HG02938 (cell line): ENCODE data around the gene SENP2.
"Not testable (repeated sequence)": the region's sequence is repeated elsewhere in the genome, so short reads cannot be mapped to it uniquely, and the experiment has no call there.

ENCODE experiments used
- ATAC-seq: cut with Tn5 transposase; IDR thresholded peaks from one replicate; pipeline ENCODE4 v1.9.1; 2021; ENCODE audit warnings: mild to moderate bottlenecking, moderate library complexity; ENCODE audit not compliant: unreplicated experiment

Gene SENP2

DNA sequence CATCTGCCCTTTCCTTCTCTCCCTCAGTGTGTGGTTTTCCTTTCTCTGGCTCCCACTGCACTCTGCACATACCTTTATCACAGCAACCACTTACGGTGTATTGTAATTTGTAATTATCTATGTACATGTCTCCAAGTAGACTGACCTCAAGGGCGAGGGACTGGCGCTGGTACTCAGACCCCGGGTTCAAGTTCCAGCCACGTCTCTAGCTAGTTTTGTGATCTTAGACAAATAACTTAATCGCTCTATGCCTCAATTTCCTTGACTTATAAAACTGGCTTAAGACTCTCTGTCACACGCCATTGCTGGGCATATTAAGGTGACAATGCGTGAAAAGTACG is 607 bp upstream of the SENP2 start:
- ATAC-seq = no peak

DNA sequence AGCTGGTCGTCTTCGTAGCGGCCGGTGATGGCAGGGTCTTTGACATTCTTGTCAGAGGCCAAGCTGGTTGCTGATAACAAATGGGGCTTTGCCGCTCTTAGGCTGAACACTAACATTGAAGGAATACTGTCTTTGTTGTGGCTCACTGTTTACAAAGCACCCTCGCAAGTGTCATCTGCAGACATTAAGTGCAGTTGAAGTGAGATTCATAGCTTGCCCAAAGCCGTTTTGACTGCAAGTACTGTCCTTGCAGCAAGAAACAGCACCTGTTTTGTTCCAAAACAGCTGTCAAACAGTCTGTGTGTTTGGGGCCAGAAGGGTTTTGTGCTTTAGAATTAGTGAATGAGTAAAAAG is 568 bp downstream of the SENP2 start:
- no peak for ATAC-seq

DNA sequence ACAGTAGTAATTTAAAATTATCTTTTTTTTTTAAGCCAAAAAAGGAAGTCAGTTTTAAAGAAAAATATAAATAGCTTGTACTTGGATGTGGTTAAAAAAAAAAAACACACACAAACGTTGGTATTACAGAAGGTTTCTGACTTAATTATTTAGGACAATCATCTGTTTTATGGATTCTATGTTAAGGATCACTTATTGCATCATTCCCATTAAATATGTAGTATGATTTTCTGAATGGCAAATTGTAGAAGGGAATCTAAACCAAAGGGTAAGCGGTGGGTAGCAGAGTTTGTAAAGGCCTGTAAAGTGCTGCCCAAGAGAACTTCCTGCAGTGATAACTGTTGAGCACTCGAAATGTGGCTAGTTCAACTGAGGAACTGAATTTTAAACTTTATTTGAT is 8.0 kb downstream of the SENP2 start:
- no peak for ATAC-seq

DNA sequence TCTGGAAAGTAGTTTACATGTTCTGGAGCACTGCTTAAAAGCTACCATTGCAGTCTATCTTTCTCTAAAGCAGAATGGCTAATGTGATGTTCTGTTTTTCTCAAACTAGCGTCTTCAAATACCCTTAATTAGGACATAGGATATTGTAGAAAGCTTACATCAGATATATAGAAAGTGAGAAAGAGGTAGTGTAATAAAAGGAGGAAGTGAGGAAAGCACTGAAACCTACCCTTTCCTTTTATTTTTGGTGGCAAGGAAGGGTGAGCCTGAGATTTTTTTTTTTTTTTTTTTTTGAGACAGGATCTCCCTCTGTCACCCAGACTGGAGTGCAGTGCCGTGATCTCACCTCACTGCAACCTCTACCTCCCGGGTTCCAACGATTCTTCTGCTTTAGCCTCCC is 9.4 kb downstream of the SENP2 start:
- no peak for ATAC-seq

DNA sequence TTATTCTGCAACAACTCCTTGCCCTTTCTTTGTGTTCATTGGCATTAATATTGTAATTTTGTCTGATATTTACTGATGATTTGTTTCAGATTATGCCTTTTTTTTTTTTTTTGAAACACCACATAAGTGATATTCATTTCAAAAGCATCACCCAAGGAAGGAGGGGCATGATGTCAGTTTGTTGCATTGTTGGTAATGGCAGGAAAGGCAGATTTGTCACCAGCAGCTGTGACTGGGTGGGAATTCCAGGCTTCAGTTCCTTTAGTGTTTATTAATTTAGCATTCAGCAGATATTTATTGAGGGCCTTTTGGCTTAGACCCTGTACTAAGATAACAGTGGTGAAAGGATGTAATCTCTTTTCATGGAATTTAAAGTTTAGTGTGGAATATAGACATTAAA is 19.5 kb downstream of the SENP2 start:
- no peak for ATAC-seq

DNA sequence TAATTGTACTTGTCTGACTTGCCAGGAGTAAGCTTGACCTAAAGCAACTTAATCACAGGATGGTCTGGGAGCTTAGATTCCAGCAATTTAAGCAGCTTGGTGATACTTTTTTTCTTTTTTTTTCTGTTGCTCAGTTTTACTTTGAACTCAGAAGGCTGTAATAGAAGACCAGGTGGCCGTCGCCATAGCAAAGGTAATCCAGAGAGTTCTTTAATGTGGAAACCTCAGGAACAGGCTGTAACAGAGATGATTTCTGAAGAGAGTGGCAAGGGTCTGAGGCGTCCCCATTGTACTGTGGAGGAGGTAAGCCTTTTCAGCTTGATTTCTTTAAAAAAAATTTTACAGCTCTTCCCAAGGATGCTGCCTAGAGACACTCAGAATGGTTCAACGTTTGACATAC is 20.1 kb downstream of the SENP2 start:
- ATAC-seq = no peak

DNA sequence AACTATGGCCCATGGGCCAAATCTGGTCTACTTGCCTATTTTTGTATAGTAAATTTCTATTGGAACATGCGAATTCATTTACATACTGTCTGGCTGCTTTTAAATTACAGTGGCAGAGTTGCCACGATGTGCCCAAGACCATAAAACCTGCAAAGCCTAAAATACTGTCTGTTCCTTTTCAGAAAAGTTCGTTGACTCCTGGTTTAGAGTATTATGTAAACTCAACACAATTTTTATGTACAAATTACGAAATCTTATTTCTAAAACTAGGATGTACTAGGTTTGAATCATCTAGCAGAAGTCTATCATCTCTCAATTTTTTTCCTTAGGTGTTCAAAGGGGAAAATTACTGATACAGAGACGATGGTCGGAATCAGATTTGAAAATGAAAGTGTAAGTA is 26.9 kb downstream of the SENP2 start:
- ATAC-seq = no peak

DNA sequence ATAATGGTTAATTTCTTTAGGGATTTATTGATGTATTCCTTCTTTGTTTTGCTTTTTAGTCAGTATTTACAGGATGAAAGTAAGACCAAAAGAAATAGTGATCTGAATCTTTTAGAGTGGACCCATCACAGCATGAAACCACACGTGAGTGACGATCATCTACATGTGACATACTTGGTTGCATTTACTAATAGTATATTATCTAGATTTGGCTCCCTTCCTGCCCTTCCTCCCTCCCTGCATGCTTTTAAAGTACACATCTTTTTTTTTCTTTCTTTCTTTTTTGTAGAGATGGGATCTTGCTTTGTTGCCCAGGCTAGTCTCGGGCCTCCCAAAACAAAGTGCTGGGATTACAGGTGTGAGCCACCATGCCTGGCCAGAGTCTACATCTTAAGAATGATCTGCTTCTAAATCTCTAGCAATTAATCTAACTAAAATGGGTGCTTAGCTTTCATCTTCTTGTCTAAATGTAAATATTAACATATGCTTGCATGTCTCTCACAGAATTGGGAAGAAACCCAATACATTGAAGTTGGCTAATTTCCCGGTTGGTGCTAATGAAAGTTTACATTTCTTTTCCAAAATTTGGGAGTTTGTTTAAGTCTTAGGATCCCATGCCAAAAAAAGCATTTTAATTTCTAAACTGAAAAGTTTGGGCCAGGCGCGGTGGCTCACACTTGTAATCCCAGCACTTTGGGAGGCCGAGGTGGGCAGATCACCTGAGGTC is 38.0 kb downstream of the SENP2 start:
- no peak for ATAC-seq

DNA sequence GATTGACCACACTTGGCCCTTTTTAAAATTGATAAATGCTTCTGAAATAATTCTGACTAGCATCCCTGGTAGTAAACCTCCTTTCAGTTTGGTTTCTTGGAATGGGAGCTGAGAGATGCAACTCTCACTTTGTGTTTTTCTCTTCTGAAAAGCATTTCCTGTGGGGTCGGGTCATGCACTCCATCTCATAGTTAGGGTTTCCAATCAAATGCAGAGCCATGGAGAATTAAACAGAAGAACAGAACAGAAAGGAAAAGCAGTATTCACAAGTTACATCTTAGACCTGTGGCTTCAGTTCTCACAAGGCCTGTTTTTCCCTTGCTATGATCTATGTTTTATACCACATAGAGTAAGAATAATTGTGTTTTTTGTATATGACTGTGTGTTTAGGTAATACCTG is 39.7 kb downstream of the SENP2 start:
- no peak for ATAC-seq

DNA sequence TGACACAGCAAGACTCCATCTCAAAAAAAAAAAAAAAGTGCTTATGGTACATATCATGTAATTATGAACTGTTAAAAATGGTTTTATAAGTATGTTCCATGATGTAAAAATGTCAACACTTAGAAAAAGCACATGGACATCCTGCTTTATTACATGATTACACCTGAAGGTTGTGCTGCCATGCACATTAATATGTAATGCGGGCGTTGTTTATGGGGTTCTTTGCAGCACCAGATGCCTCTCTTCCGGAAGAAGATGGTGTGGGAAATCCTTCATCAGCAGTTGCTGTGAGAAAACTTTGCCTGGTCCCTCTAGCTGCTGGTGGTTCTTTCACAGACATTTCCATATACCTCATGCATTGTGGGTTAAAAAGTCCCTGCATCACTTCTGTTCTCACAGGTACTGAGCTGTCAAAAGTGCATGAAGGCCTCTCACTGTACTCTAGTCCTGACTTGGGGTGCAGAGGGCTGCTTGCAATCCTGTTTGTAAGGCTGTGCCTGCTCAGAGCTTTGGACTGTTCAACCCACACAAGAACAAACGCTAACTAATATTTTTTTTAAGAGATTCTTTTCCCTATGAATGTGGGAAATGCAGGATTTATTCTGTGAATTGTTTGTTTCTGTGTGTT is 43.6 kb downstream of the SENP2 start:
- no peak for ATAC-seq

DNA sequence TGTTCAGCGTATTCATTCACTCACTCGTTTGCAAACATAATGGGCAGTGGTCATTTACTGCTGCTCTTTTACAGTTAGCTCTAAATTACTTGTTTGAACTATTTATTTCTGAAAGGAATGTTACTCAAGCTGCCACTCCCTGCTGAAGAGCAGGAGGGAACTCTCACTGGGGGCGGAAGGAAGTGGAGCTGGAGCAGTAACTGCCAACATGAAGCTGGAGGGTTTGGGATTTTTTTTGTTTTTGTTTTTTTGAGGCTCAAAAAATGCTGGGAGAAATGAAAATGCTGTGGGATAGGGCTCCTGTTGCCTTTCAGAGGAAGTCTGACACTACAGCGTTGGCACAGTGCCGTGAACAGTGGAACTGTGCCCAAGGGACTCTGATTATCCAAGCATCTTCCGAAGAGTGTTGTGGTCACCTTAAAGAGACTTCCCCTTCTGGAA is 44.1 kb downstream of the SENP2 start:
- ATAC-seq = no peak

DNA sequence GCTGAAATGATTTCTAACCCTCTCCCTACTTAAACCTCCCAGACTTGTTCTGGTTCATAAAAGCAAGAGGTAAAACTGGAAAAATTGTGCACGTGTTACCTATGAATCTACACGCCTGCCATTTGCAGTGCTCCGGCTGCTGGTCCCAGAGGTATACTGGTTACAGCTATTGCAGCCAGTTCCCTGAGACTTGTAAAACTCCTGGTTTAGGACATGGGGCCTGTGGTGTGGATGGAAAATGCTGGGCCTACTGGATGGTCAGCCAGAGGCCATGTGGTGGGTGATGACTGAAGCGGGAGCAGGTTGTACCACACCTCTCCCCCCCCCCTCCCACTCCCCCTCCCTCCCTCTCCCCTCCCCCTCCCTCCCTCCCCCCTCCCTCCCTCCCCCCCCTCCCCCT is 45.0 kb downstream of the SENP2 start:
- ATAC-seq = no peak

DNA sequence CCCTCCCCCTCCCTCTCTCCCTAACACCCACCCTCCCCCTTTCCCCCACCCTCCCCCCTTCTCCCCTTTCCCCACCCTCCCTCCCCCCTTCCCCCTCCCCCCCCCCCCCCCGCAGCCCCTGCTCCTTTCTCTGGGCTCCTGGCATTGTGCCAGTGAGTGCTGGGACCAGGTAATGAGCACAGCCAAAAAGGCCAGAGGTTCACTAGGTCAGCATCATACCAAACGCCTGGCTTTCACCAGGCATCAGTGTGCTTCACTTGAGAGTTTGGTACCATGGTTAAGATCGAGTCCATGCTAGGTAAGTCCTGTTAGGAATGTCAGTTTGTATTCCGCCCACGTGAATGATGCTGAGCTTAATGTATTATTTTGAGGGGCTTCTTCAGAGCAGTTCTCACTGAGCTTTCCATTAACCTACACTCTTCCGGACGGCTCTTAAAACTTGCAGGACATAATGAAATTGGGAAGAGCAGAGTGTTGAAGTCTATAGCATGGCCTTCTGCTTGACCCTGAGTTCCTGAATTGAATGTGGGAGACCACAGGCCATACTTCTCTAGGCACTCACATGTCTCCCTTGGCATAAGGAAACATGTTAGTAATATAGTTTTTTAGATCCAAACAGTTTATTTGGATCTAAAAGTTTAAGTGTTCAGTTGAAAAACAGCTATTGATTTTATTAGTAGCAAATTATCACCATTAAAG is 45.6 kb downstream of the SENP2 start:
- no peak for ATAC-seq

DNA sequence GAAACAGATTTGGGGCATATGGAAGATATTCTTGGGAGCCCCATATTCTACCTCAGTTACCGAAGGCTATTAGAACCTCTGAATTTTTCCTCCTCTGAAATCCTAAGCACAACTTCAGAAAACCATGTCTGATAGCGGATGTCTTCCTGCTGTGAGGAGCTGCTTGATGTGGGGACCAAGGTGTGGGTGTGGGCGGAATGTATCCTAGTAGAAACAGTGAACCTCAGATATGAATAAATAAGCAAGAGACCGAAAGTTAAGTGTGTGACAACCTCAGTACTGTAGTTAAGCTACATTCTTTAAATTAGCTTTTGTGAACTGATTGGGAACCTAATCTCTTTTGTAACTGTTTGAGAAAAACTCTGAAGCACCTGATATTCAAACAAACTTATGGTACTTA is 46.9 kb downstream of the SENP2 start:
- no peak for ATAC-seq

DNA sequence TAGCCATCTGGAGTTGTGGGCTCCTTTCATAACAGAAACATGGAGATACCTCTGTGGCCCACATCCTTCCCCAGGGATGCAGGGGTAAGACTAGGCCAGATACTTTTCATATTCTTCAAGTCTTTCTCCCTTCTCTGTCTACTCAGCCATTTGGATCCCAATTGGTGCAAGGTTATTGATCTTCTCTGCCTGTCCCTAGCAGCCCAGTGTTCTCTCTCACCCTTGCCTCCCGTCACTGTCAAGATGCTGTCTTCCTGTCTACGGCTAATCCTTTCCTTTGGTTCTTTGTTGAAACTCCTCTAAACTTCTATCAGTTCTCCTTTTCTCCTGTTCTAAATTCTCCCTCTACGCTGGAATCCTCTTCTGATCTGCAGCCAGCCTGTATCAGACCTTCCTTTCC is 51.3 kb downstream of the SENP2 start:
- ATAC-seq = no peak

DNA sequence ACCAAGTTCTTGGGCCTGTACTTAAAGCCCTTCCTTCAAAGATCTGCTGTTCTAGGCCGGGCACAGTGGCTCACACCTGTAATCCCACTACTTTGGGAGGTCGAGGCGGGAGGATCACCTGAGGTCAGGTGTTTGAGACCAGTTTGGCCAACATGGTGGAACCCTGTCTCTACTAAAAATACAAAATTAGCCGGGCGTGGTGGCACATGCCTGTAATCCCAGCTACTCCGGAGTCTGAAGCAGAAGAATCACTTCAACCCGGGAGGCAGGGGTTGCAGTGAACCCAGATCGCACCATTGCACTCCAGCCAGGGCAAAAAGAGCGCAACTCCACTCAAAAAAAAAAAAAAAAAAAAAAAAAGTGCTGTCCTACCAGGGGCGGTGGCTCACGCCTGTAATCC is 52.6 kb downstream of the SENP2 start:
- not testable (repeated sequence) for ATAC-seq

DNA sequence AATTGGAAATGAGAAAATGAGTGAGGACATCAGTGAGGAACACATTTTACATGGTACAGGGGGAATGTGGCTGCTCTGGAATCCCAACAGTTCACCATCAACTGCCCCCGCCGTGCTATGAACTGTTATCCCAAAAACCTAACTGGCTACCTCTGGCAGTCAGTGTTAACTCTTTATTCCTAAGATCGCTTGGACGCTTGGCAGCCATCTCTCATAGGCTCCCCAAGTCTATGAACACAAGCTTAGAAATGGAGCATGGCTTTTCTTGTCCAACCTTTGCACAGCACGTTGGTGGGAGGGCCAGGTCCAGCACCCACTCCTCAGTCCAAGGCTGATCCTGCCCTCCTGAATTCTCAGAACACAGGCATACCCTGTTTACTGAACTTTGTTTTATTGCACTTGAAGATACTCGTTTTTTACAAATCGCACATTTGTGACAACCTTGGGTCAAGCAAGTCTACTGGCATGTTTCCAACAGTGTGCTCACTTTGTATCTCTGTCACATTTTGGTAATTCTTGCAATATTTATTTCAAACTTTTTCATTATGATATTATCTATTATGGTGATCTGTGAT is 53.6 kb downstream of the SENP2 start:
- no peak for ATAC-seq

DNA sequence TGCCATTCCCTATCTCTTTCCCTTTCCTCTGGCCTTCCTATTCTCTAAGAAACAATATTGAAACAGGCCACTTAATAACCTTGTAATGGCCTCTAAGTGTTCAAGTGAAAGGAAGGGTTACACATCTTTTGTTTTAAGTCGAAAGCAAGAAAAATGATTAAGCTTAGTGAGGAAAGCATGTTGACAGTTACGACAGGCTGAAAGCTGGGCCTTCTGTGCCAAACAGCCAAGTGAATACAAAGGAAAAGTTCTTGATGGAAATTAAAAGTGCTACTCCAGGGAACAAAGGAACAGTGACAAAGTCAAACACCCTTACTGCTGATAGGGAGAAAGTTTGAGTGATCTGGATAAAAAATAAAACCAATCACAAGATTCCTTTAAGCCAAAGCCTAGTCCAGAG is 54.2 kb downstream of the SENP2 start:
- no peak for ATAC-seq

DNA sequence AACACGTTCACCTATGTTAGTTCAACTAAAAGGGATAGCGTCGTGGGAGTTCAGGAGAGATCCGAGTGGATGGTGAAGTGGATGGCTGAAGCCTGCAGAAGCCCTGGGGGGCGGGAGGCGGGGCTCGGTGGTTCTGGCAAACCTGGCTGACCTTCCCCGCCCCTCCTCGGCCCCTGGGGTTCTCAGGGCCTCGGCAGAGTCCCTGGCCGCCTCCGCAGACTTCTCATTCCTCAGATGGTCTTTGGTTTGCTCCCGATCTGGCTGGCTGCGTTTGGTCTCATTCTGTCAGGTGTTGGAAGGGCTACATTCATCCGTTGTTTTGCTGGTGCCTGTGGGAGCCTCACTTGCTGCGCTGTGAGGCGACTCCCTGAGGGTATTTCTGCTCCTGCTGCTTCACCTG is 59.1 kb downstream of the SENP2 start:
- ATAC-seq = not testable (repeated sequence)

DNA sequence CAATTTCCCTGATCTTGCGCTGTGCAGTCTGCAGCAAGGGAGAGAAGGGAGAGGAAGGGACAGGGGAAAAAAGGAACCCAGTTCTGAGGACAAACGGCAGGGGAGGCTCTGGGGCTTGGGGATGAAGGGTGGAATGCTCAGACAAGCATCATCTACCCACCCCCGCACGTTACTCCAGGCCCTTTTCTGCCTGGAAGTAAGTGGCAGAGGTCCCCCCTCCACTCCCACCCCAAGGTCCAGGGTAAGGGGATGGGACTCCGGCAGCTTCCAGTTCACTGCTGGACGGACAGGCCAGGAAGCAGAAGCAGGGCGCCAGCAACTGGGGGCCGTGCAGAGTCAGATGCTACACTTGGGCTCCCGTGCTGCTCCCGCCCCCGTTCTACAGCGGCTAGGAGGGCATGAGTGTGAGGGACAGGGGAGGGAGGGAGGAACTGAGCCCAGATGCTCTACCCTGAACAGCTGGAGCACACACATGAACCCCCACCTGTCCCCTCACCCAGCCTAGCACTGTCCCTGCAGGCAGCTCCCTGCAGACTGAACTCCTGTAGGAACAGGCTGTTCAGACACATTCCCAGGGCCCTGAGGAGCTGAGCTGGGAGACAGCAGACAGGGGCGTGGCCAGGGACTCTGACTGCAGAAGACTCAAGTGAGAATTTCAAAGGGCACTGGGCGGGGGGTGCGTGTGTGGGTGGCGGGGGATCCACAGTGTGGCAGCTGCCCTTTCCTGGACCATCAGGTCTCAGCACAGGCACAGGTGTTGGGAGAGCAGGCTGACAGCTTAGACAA is 59.7 kb downstream of the SENP2 start:
- no peak for ATAC-seq

DNA sequence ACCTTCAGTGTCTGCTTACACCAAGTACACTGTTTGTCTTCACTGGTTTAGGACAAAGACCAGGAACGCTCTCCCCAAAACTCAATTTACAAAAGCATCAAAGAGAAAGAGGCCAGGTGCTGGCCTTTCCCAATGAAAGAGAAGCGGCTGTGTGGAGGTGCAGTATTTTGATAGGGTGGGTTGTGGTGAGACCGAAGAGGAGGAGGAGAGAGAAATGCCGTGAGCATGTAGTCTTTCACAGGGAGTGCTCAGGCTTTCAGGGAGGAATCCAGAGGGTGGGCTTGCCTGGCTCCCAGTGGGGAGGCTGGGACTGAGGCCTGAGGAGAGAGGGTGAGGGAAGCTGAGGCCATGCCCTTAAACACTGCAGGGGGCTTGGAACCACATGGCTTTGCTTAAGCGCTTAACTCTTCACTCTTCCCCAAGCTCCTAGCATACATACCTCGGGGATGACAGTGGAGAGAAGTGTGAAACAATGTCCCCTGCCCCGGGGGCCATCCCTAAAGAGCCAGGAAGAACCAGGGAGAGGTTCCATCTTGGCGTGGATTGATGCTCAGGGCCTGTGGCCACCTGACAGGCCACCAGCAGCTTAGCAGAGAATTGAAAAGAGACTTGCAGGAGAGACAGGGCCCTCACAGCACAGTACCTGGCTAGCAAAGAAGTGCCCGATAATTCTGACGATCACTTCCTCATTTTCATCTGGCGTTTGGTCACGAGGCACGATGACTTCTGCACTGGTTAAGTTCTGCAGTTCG is 60.5 kb downstream of the SENP2 start:
- no peak for ATAC-seq
